IMR-90 (cell line): ENCODE measurements around the gene DAB1. TPM values are rescaled to one million over a fixed set of nuclear protein-coding genes. Genes with fewer than 3 reads are reported as not detected.

ENCODE experiments used
- ATAC-seq: fragments of 200-7000 bp; cut with Tn5 transposase; 2 replicates; pipeline ENCODE4 v1.9.1; 2020; ENCODE audit warnings: low read depth, mild to moderate bottlenecking, moderate library complexity
- BruUV-seq: library from RNA; stranded (reverse); fragments of 400-500 nt; replicated peaks from 2 replicates; lab custom pipeline; 2021; lab: Mats Ljungman, UMichigan
- CTCF ChIA-PET: fragments of 300-600 bp; formaldehyde crosslinking; extraction: SDS; loops from one replicate; lab custom pipeline; 2021; ENCODE audit warnings: antibody characterized with exemption; lab: Yijun Ruan, JAX
- POLR2A ChIA-PET: fragments of 300-600 bp; sonication (Branson Sonifier 250); formaldehyde crosslinking; loops from one replicate; lab custom pipeline; 2022; ENCODE audit warnings: antibody characterized with exemption; ENCODE audit not compliant: unreplicated experiment; lab: Charles Lee
- DNase-seq: peaks from one replicate; pipeline ENCODE4 v3.0.0; 2013
- H2AFZ ChIP-seq: replicated peaks from 2 replicates; pipeline ENCODE3; 2013; ENCODE audit warnings: low read length, mild to moderate bottlenecking; ENCODE audit not compliant: poor library complexity
- H2AK5ac ChIP-seq: 2 replicates; pipeline ENCODE4 v1.6.1; 2013; ENCODE audit warnings: low read depth, low read length, inconsistent platforms
- H2AK9ac ChIP-seq: replicated peaks from 2 replicates; pipeline ENCODE3; 2013; ENCODE audit warnings: mild to moderate bottlenecking, low read depth, low read length, moderate library complexity; ENCODE audit not compliant: poor library complexity
- H2BK120ac ChIP-seq: 2 replicates; pipeline ENCODE4 v1.6.1; 2013; ENCODE audit warnings: low read depth, low read length, inconsistent platforms
- H2BK15ac ChIP-seq: 3 replicates; pipeline ENCODE4 v1.6.1; 2013; ENCODE audit warnings: low read depth, low read length, inconsistent platforms
- H2BK20ac ChIP-seq: 2 replicates; pipeline ENCODE4 v1.6.1; 2013; ENCODE audit warnings: low read depth, mild to moderate bottlenecking, inconsistent platforms, low read length, moderate library complexity
- H2BK5ac ChIP-seq: 2 replicates; pipeline ENCODE4 v1.6.1; 2013; ENCODE audit warnings: mild to moderate bottlenecking, low read depth, low read length, inconsistent platforms; ENCODE audit not compliant: poor library complexity, severe bottlenecking
- H3K14ac ChIP-seq: replicated peaks from 2 replicates; pipeline ENCODE4 v1.6.1; 2013; ENCODE audit warnings: low read depth, low read length, inconsistent platforms
- H3K18ac ChIP-seq: 2 replicates; pipeline ENCODE4 v1.6.1; 2013; ENCODE audit warnings: low read depth, low read length, control low read depth
- H3K23ac ChIP-seq: 2 replicates; pipeline ENCODE4 v1.6.1; 2013; ENCODE audit warnings: low read depth, low read length, inconsistent platforms
- H3K27ac ChIP-seq: 2 replicates; pipeline ENCODE4 v1.5.1; 2013; ENCODE audit warnings: mild to moderate bottlenecking, control low read depth, low read length; ENCODE audit not compliant: insufficient read depth
- H3K27me3 ChIP-seq: 2 replicates; pipeline ENCODE4 v1.6.1; 2013; ENCODE audit warnings: low read length; ENCODE audit not compliant: control insufficient read depth, insufficient read depth
- H3K36me3 ChIP-seq: 2 replicates; pipeline ENCODE4 v1.6.1; 2013; ENCODE audit warnings: low read length, mixed read lengths; ENCODE audit not compliant: control insufficient read depth, insufficient read depth
- H3K4ac ChIP-seq: 2 replicates; pipeline ENCODE4 v1.6.1; 2013; ENCODE audit warnings: low read depth, low read length, inconsistent platforms
- H3K4me1 ChIP-seq: 2 replicates; pipeline ENCODE4 v1.6.1; 2013; ENCODE audit warnings: low read length, mixed read lengths; ENCODE audit not compliant: control insufficient read depth, insufficient read depth
- H3K4me2 ChIP-seq: 2 replicates; pipeline ENCODE4 v1.6.1; 2013; ENCODE audit warnings: low read depth, mild to moderate bottlenecking, control low read depth, low read length, moderate library complexity
- H3K4me3 ChIP-seq: 2 replicates; pipeline ENCODE4 v1.5.1; 2013; ENCODE audit warnings: low read depth, mild to moderate bottlenecking, control low read depth, low read length, moderate library complexity; ENCODE audit not compliant: insufficient read depth
- H3K56ac ChIP-seq: 2 replicates; pipeline ENCODE4 v1.6.1; 2013; ENCODE audit warnings: low read length, inconsistent platforms; ENCODE audit not compliant: insufficient read depth; ENCODE audit errors: extremely low read depth
- H3K79me1 ChIP-seq, 2 experiments: 2 replicates each; pipeline ENCODE4 v1.6.1; 2013; ENCODE audit warnings: low read length in 2 of 2, inconsistent platforms in 1 of 2, low read depth in 1 of 2
- H3K9ac ChIP-seq: 2 replicates; pipeline ENCODE4 v1.6.1; 2013; ENCODE audit warnings: low read depth, low read length, control low read depth
- H3K9me1 ChIP-seq: 2 replicates; pipeline ENCODE4 v1.6.1; 2013; ENCODE audit warnings: low read length, inconsistent platforms; ENCODE audit not compliant: insufficient read depth
- H3K9me3 ChIP-seq: 2 replicates; pipeline ENCODE4 v1.6.1; 2013; ENCODE audit warnings: low read length; ENCODE audit not compliant: control insufficient read depth, insufficient read depth
- H4K20me1 ChIP-seq: 2 replicates; pipeline ENCODE4 v1.6.1; 2013; ENCODE audit warnings: low read length, inconsistent platforms; ENCODE audit not compliant: insufficient read depth
- H4K5ac ChIP-seq: 2 replicates; pipeline ENCODE4 v1.6.1; 2013; ENCODE audit warnings: mild to moderate bottlenecking, low read depth, low read length, control low read depth
- H4K8ac ChIP-seq, 2 experiments: 2 replicates each; pipeline ENCODE4 v1.6.1; 2013; ENCODE audit warnings: low read depth in 2 of 2, low read length in 2 of 2, control low read depth in 1 of 2, inconsistent platforms in 1 of 2
- H4K91ac ChIP-seq: 2 replicates; pipeline ENCODE4 v1.6.1; 2013; ENCODE audit warnings: low read depth, low read length, inconsistent platforms; ENCODE audit not compliant: insufficient read depth
- ELK1 ChIP-seq: fragments of 150-350 bp; IDR thresholded peaks from 2 replicates; pipeline ENCODE4 v1.6.1; 2016; ENCODE audit warnings: low read depth, mild to moderate bottlenecking, low read length, moderate library complexity, borderline replicate concordance
- WGBS, 2 experiments: methylation state at CpG; one replicate each; pipeline versions ENCODE4 v1.1.5 to v1.1.7; 2013; ENCODE audit warnings: missing lambda C conversion rate in 2 of 2; ENCODE audit not compliant: insufficient read length in 1 of 2; ENCODE audit errors: extremely low coverage in 2 of 2; 5-methylcytosine and 5-hydroxymethylcytosine counted together
- dilution Hi-C: fragments of 300-500 bp; cut with HindIII; formaldehyde crosslinking; loops from one replicate; pipeline ENCODE4 v1.14.3; 2018; ENCODE audit warnings: low sequenced_read_pairs; ENCODE audit not compliant: unreplicated experiment
- in situ Hi-C: fragments of 300-500 bp; cut with MboI; formaldehyde crosslinking; loops from 3 replicates; pipeline ENCODE4 v1.14.3; 2019; ENCODE audit warnings: low sequenced_read_pairs, inconsistent platforms, mixed read lengths
- intact Hi-C: fragments of 100-400 bp; cut with micrococcal nuclease; formaldehyde crosslinking; loops from 2 replicates; pipeline ENCODE4 v1.10.0; 2022
- polyA plus RNA-seq, 3 experiments: library from polyadenylated mRNA; depleted of rRNA; stranded (reverse); fragments of >200 nt; gene quantifications; 2 replicates each; pipeline ENCODE4 v1.2.3, GENCODE V29; 2012; ENCODE audit warnings: low replicate concordance in 1 of 3
- total RNA-seq: library from RNA; depleted of rRNA; stranded (reverse); fragments of >200 nt; gene quantifications from 2 replicates; pipeline ENCODE4 v1.2.3, GENCODE V29; 2012
- TF ChIP-seq, protein P1 (sequence below): conservative IDR thresholded peaks from 2 replicates; pipeline ENCODE4 v1.5.1; 2012; ENCODE audit warnings: mild to moderate bottlenecking, low read depth, low read length, improper control_type of control experiment

The DAB1 gene
- total and polyA plus RNA-seq, 2 of the 4 experiments (the other 2 are of a cell fraction), result 0.18 to 0.41 TPM

- ATAC-seq, result no peak
- in situ Hi-C loops, result no loop called here
Measured at GRCh38 chr1:57232500-57232899, 191.4 kb downstream of the DAB1 start.

More at GRCh38 chr1:57232500-57232899, 191.4 kb downstream of the DAB1 start:
- CTCF ChIA-PET, result interaction anchor here (0.8 to 1.0 kb wide), 2 partner anchors 9 to 90 kb away, joined by 4 read pairs; no protein-coding TSS in a partner anchor
- Histone ChIP-seq H2BK15ac (no peak overlapping the region), H2BK20ac (no peak overlapping the region), H3K79me1 (no peaks in the 10 kb centered on the region), H3K56ac (no peak overlapping the region), H3K4me3 (no peak overlapping the region), H3K23ac (no peak overlapping the region), H3K18ac (no peak overlapping the region), H3K4me1 (no peaks in the 10 kb centered on the region), H3K4me2 (no peak overlapping the region), H3K27me3 (no peaks in the 10 kb centered on the region), H3K9me1 (no peaks in the 10 kb centered on the region), H3K4ac (no peak overlapping the region), H3K14ac (no peak overlapping the region), H3K27ac (no peak overlapping the region), H3K9me3 (no peaks in the 10 kb centered on the region), H3K36me3 (no peaks in the 10 kb centered on the region), H2AFZ (no peak overlapping the region), H4K8ac (no peak overlapping the region), H2AK9ac (no peak overlapping the region), H4K5ac (no peak overlapping the region), H4K91ac (no peak overlapping the region), H2AK5ac (no peak overlapping the region), H3K9ac (no peak overlapping the region), H2BK5ac (no peak overlapping the region), H2BK120ac (no peak overlapping the region), H4K20me1 (no peaks in the 10 kb centered on the region)
- WGBS, 2 experiments, result no CpG with 5 or more reads among the region's 3 CpGs
- BruUV-seq, result no TSS peak
- DNase-seq, result no peak
- POLR2A ChIA-PET, result no interaction called here
- intact Hi-C loops (no loop called here), dilution Hi-C loops (no loop called here)
- TF ChIP-seq, protein P1, sequence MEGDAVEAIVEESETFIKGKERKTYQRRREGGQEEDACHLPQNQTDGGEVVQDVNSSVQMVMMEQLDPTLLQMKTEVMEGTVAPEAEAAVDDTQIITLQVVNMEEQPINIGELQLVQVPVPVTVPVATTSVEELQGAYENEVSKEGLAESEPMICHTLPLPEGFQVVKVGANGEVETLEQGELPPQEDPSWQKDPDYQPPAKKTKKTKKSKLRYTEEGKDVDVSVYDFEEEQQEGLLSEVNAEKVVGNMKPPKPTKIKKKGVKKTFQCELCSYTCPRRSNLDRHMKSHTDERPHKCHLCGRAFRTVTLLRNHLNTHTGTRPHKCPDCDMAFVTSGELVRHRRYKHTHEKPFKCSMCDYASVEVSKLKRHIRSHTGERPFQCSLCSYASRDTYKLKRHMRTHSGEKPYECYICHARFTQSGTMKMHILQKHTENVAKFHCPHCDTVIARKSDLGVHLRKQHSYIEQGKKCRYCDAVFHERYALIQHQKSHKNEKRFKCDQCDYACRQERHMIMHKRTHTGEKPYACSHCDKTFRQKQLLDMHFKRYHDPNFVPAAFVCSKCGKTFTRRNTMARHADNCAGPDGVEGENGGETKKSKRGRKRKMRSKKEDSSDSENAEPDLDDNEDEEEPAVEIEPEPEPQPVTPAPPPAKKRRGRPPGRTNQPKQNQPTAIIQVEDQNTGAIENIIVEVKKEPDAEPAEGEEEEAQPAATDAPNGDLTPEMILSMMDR, result peak; percentile 10; the same call in 1 of the 2 replicates
- no peak for TF ChIP-seq ELK1
